Measurements from ENCODE around the gene BMPER.

Gene BMPER

GRCh38 chr7:34013421-34013820 is 108.1 kb downstream of the BMPER start:
- H3K27me3 ChIP-seq (ENCODE audit: insufficient read depth, low read length): no peaks in the 10 kb centered on the region
- H3K9me3 ChIP-seq (ENCODE audit: low read length): no peaks in the 10 kb centered on the region
- no peak overlapping the region for H3K4me3 ChIP-seq (ENCODE audit: low read length)
- no peaks in the 10 kb centered on the region for H3K36me3 ChIP-seq (ENCODE audit: insufficient read depth, low read length)
- no peaks in the 10 kb centered on the region for H3K4me1 ChIP-seq (ENCODE audit: insufficient read depth, low read length)
- no peak overlapping the region for H2AFZ ChIP-seq (ENCODE audit: low read depth, low read length)

GRCh38 chr7:34015651-34016050 is 110.3 kb downstream of the BMPER start:
- H3K27me3 ChIP-seq (ENCODE audit: insufficient read depth, low read length): no peaks in the 10 kb centered on the region
- H3K4me3 ChIP-seq (ENCODE audit: low read length): no peak overlapping the region
- no peaks in the 10 kb centered on the region for H3K36me3 ChIP-seq (ENCODE audit: insufficient read depth, low read length)

DNA sequence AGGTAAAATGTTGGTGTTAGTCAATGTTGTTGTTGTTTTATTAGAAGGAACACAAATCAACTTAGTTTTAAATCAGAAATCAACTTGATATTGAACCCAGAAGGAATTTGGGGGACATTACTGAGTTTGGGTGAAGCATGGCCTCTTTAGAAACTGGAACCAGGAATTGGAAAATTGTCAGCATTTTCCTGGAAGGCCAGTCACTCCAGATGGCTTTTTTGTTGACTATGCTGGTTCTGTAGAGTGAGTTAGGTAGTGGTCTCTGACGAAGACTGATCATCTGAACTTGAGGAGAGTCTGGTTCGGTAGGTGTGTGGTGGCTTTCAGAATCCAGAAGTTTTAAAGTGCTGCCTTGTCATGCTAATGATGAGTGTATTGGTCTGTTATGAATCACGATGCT is 111.5 kb downstream of the BMPER start:
- H3K27me3 ChIP-seq (ENCODE audit: insufficient read depth, low read length): no peaks in the 10 kb centered on the region
- H3K4me1 ChIP-seq (ENCODE audit: insufficient read depth, low read length): no peaks in the 10 kb centered on the region
- H3K4me3 ChIP-seq (ENCODE audit: low read length): no peak overlapping the region
- H2AFZ ChIP-seq (ENCODE audit: low read depth, low read length): no peak overlapping the region
- no peaks in the 10 kb centered on the region for H3K9me3 ChIP-seq (ENCODE audit: low read length)
- H3K36me3 ChIP-seq (ENCODE audit: insufficient read depth, low read length): no peaks in the 10 kb centered on the region

More at GRCh38 chr7:34015651-34016050, 110.3 kb downstream of the BMPER start:
- H3K9me3 ChIP-seq (ENCODE audit: low read length): no peaks in the 10 kb centered on the region
- no peak overlapping the region for H2AFZ ChIP-seq (ENCODE audit: low read depth, low read length)
- no peaks in the 10 kb centered on the region for H3K4me1 ChIP-seq (ENCODE audit: insufficient read depth, low read length)

DNA sequence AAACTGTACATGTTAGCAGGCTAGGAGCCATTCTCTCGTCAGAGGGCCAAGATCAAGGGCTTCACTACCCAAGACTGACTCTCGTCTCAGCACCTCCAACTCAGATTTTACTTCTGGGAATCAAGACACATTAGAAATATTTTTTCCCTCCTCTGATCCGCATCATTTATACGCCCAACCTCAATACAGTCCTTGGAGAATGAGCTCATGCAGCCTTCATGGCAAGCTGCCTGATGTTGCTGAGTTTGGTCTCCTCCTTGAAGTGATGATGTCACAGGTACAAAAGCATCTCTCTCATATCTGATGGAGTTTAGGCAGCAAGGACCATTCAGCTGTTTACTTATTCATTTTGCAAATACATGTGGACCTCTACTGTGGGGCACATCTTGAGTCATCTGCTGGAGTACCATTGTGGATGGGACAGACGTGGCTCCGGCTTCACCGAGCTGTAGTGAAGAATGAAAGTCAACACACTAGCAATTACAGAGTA is 114.0 kb downstream of the BMPER start:
- no peak overlapping the region for H3K4me3 ChIP-seq (ENCODE audit: low read length)
- no peaks in the 10 kb centered on the region for H3K36me3 ChIP-seq (ENCODE audit: insufficient read depth, low read length)
- no peaks in the 10 kb centered on the region for H3K9me3 ChIP-seq (ENCODE audit: low read length)

GRCh38 chr7:34022626-34023025 is 117.3 kb downstream of the BMPER start:
- Histone ChIP-seq H3K27me3 (ENCODE audit: insufficient read depth, low read length) (no peaks in the 10 kb centered on the region), H3K4me3 (ENCODE audit: low read length) (no peak overlapping the region), H3K9me3 (ENCODE audit: low read length) (no peaks in the 10 kb centered on the region), H3K4me1 (ENCODE audit: insufficient read depth, low read length) (no peaks in the 10 kb centered on the region), H2AFZ (ENCODE audit: low read depth, low read length) (no peak overlapping the region), H3K36me3 (ENCODE audit: insufficient read depth, low read length) (no peaks in the 10 kb centered on the region)

More for the DNA sequence above, 114.0 kb downstream of the BMPER start:
- Histone ChIP-seq H2AFZ (ENCODE audit: low read depth, low read length) (no peak overlapping the region), H3K4me1 (ENCODE audit: insufficient read depth, low read length) (no peaks in the 10 kb centered on the region), H3K27me3 (ENCODE audit: insufficient read depth, low read length) (no peaks in the 10 kb centered on the region)

DNA sequence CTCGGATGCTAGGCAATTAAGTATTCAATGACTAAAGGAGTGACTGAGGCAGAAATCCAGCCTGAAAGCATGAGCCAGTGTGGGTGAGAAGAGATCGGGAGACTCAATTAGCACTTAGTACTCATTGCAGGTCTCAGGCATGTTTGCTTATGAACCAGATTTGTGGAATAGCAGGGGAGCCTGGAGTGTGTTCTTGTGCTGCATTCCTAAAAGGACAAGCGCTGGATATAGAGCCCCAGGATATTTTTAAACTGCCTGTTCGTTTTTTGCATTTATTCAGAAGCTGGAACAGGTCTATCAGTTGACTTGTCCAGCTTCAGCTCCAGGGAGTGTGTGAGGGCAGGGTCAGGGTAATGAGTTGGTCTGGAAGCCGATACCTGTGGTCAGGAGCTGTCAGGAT is 120.3 kb downstream of the BMPER start:
- Histone ChIP-seq H3K4me3 (ENCODE audit: low read length) (no peak overlapping the region), H3K36me3 (ENCODE audit: insufficient read depth, low read length) (no peaks in the 10 kb centered on the region), H3K4me1 (ENCODE audit: insufficient read depth, low read length) (no peaks in the 10 kb centered on the region), H2AFZ (ENCODE audit: low read depth, low read length) (no peak overlapping the region), H3K27me3 (ENCODE audit: insufficient read depth, low read length) (no peaks in the 10 kb centered on the region), H3K9me3 (ENCODE audit: low read length) (no peaks in the 10 kb centered on the region)

DNA sequence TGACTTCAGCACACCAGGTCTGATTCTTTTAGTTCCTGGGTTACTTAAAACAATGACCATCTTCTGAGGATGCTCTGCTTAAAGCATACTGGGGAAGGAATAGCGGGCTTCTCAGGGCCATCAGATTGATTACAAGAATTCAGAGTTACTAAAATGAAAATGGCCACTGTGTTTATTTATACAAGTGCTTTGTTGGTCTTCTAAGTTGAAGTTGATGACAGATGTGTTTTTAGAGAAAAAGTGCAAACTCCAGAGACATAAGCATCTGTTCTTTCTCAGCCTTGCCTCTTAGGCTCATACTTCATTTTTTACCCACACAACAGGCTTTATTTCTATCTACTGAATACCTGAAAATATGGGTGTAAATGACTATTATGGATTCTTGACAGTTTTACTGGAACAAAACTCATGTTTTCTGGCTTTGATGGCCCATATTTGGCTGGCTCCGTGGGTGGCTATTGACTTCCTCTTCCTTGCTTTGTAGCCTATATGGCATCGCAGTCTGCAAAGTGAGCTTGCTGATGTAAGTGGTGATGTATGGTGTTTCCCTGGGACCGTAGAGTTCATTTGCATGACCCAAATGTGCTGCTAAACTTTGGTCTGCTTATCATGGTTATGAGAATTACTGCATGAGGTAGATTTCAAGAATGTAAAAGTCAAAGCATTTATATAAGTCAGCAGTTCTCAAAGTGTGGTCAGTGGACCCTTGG is 121.3 kb downstream of the BMPER start:
- Histone ChIP-seq H3K4me3 (ENCODE audit: low read length) (no peak overlapping the region), H2AFZ (ENCODE audit: low read depth, low read length) (no peak overlapping the region), H3K36me3 (ENCODE audit: insufficient read depth, low read length) (no peaks in the 10 kb centered on the region), H3K4me1 (ENCODE audit: insufficient read depth, low read length) (no peaks in the 10 kb centered on the region), H3K9me3 (ENCODE audit: low read length) (no peaks in the 10 kb centered on the region), H3K27me3 (ENCODE audit: insufficient read depth, low read length) (no peaks in the 10 kb centered on the region)

DNA sequence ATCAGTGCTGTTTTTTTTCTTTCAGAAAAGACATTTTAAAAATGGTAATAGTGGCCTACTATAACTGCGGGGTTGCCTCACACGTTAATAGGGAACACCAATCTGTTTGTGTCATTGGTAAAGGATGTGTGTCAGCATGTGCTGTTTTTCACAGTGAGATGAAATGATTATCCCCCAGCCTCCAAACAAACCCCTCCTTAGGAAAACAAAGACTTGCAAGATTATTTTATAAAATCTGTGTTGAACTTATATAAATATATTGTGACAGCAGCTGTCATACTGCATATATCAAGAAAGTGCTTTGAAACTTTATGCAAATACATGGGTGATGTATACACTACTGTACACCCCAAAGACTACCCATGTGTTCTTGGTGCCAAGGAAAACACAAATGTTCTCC is 125.8 kb downstream of the BMPER start:
- H3K27me3 ChIP-seq (ENCODE audit: insufficient read depth, low read length): no peaks in the 10 kb centered on the region
- H3K4me1 ChIP-seq (ENCODE audit: insufficient read depth, low read length): no peaks in the 10 kb centered on the region
- no peaks in the 10 kb centered on the region for H3K9me3 ChIP-seq (ENCODE audit: low read length)
- H3K36me3 ChIP-seq (ENCODE audit: insufficient read depth, low read length): no peaks in the 10 kb centered on the region
- no peak overlapping the region for H3K4me3 ChIP-seq (ENCODE audit: low read length)
- no peak overlapping the region for H2AFZ ChIP-seq (ENCODE audit: low read depth, low read length)

GRCh38 chr7:34034728-34035127 is 129.4 kb downstream of the BMPER start:
- Histone ChIP-seq H3K27me3 (ENCODE audit: insufficient read depth, low read length) (no peaks in the 10 kb centered on the region), H3K4me3 (ENCODE audit: low read length) (no peak overlapping the region), H3K4me1 (ENCODE audit: insufficient read depth, low read length) (no peaks in the 10 kb centered on the region), H2AFZ (ENCODE audit: low read depth, low read length) (no peak overlapping the region), H3K36me3 (ENCODE audit: insufficient read depth, low read length) (no peaks in the 10 kb centered on the region), H3K9me3 (ENCODE audit: low read length) (no peaks in the 10 kb centered on the region)

GRCh38 chr7:34036051-34036920 is 130.9 kb downstream of the BMPER start:
- Histone ChIP-seq H3K4me3 (ENCODE audit: low read length) (no peak overlapping the region), H3K4me1 (ENCODE audit: insufficient read depth, low read length) (no peaks in the 10 kb centered on the region), H2AFZ (ENCODE audit: low read depth, low read length) (no peak overlapping the region), H3K27me3 (ENCODE audit: insufficient read depth, low read length) (no peaks in the 10 kb centered on the region), H3K9me3 (ENCODE audit: low read length) (no peaks in the 10 kb centered on the region), H3K36me3 (ENCODE audit: insufficient read depth, low read length) (no peaks in the 10 kb centered on the region)

DNA sequence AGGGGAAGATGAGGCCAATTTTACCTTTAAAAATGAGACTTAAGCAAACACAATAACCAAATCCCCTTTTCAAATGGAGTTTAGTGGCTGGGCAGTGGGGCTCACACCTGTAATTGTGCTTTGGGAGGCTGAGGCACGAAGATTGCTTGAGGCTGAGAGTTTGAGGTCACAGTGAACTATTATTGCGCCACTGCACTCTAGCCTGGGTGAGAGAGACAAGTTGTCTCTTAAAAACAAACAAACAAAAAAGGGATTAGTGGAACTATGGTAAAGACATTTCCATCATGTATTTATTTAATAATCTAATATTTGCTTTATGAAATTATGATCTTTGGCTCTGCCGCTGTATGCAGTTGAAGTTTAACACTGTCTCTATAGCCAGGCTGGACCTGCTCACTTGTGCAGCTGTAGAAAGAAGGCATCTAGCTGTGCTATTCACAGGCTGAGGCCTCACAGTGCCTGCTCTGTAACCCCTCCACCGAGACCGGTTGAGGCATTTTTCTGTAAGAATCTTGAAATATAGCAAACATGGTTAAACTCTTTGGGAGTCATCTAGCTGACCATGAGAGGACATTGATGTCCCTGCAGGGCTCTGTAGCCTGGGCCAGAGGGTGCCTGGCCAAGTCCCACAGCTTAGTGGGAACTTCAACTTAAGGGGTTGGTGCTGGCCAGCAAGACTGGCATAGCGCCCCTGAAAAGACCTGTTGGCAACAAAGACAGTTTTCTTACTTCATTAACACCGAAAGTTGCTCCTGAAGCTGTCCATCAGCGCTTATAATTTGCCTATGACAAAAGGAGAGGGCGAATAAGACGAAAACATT is 131.8 kb downstream of the BMPER start:
- Histone ChIP-seq H2AFZ (ENCODE audit: low read depth, low read length) (no peak overlapping the region), H3K27me3 (ENCODE audit: insufficient read depth, low read length) (no peaks in the 10 kb centered on the region)

GRCh38 chr7:34038816-34039470 is 133.6 kb downstream of the BMPER start:
- no peaks in the 10 kb centered on the region for H3K9me3 ChIP-seq (ENCODE audit: low read length)

More for the DNA sequence above, 131.8 kb downstream of the BMPER start:
- H3K4me3 ChIP-seq (ENCODE audit: low read length): no peak overlapping the region
- no peaks in the 10 kb centered on the region for H3K9me3 ChIP-seq (ENCODE audit: low read length)
- no peaks in the 10 kb centered on the region for H3K4me1 ChIP-seq (ENCODE audit: insufficient read depth, low read length)
- H3K36me3 ChIP-seq (ENCODE audit: insufficient read depth, low read length): no peaks in the 10 kb centered on the region

More at GRCh38 chr7:34038816-34039470, 133.6 kb downstream of the BMPER start:
- Histone ChIP-seq H2AFZ (ENCODE audit: low read depth, low read length) (no peak overlapping the region), H3K4me1 (ENCODE audit: insufficient read depth, low read length) (no peaks in the 10 kb centered on the region), H3K27me3 (ENCODE audit: insufficient read depth, low read length) (no peaks in the 10 kb centered on the region), H3K36me3 (ENCODE audit: insufficient read depth, low read length) (no peaks in the 10 kb centered on the region), H3K4me3 (ENCODE audit: low read length) (no peak overlapping the region)
